ENCODE data around the gene UBE2R2.

The UBE2R2 gene

GRCh38 chr9:33903157-33903780 is 86.3 kb downstream of the UBE2R2 start:
- TF ChIP-seq, protein P1, sequence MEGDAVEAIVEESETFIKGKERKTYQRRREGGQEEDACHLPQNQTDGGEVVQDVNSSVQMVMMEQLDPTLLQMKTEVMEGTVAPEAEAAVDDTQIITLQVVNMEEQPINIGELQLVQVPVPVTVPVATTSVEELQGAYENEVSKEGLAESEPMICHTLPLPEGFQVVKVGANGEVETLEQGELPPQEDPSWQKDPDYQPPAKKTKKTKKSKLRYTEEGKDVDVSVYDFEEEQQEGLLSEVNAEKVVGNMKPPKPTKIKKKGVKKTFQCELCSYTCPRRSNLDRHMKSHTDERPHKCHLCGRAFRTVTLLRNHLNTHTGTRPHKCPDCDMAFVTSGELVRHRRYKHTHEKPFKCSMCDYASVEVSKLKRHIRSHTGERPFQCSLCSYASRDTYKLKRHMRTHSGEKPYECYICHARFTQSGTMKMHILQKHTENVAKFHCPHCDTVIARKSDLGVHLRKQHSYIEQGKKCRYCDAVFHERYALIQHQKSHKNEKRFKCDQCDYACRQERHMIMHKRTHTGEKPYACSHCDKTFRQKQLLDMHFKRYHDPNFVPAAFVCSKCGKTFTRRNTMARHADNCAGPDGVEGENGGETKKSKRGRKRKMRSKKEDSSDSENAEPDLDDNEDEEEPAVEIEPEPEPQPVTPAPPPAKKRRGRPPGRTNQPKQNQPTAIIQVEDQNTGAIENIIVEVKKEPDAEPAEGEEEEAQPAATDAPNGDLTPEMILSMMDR (conservative IDR thresholded peaks at IDR 0.05) = no peak
- H3K27ac ChIP-seq = no peak overlapping the region

- TF ChIP-seq, protein P1 (conservative IDR thresholded peaks at IDR 0.05) = no peak
- H3K27ac ChIP-seq = no peak overlapping the region
Measured at GRCh38 chr9:33905137-33905536, 88.2 kb downstream of the UBE2R2 start.

- H3K27ac ChIP-seq = no peak overlapping the region
- TF ChIP-seq, protein P1 (conservative IDR thresholded peaks at IDR 0.05) = no peak
Measured at GRCh38 chr9:33906769-33907168, 89.8 kb downstream of the UBE2R2 start.

DNA sequence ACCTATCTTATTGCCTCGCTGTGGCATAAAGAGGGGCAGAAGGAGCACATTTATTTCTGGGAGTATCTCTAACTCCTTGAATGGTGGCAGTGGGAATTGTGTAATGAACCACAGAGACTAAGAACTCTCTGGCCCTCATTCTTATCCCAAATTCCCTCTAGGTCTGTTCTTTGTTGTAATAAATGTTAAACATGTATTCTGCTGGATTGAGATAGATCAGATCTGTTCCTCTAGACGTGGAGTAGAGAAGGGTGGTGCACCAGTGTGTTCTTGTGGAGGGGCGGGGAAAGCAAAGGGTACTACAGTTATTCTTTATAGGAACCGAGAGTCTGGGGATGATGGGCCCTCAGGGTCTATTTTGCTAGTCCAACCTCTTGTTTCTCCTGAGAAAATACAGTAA is 90.4 kb downstream of the UBE2R2 start:
- TF ChIP-seq, protein P1 (conservative IDR thresholded peaks at IDR 0.05) = no peak
- no peak overlapping the region for H3K27ac ChIP-seq

DNA sequence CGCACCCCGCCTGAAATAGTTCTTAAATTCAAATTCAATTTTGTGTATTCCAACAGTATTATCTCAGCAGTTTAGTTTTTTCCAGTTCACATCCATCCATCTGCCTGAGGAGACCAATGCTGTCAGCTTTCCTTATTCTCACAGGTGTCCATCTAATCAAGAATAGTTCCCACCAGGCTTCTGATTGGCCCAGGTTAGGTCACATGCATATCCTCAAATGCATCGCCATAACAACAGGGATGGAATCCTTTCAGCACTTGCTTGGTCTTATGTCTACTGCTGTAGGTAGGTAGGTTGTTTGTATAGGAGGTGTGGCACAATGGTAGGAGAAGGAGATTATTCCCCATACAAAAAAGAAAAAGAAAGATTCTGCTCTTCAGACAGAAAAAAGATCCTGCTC is 91.2 kb downstream of the UBE2R2 start:
- H3K27ac ChIP-seq = no peak overlapping the region
- TF ChIP-seq, protein P1 (conservative IDR thresholded peaks at IDR 0.05) = no peak

DNA sequence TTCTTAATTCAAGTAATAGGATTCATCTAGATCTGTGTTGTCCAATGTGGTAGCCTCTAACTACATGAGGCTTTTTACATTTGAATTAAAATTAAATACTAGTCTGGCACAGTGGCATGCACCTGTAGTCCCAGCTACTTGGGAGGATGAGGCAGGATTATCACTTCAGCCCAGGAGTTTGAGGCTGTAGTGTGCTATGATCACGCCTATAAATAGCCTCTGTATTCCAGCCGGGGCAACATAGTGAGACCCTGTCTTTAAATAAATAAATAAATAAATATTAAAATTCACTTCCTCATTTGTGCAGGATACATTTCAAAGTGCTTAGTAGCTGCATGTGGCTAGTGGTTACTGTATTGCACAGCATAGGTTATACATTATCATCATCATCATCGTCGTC is 91.8 kb downstream of the UBE2R2 start:
- H3K27ac ChIP-seq = no peak overlapping the region

GRCh38 chr9:33913541-33913940 is 96.6 kb downstream of the UBE2R2 start:
- TF ChIP-seq, protein P1 (conservative IDR thresholded peaks at IDR 0.05) = no peak
- peak overlapping the region; percentile 36 for H3K27ac ChIP-seq

More for the DNA sequence above, 91.8 kb downstream of the UBE2R2 start:
- TF ChIP-seq, protein P1 (conservative IDR thresholded peaks at IDR 0.05) = no peak

Measured in VCaP (cell line).